Breast epithelium (tissue), 3 donors: ENCODE measurements around the gene PNKP.

Experiments used
- CTCF ChIP-seq, 3 donors: fragments of 450-650 bp; IDR thresholded peaks; one replicate each; pipeline ENCODE4 v1.5.1; 2016 to 2017; ENCODE audit warnings: antibody characterized with exemption in 3 of 3, mild to moderate bottlenecking in 3 of 3, moderate library complexity in 3 of 3
- POLR2A ChIP-seq: fragments of 450-650 bp; IDR thresholded peaks from one replicate; pipeline ENCODE4 v1.6.1; 2016; ENCODE audit warnings: antibody characterized with exemption, mild to moderate bottlenecking, moderate library complexity

- TF ChIP-seq CTCF (IDR thresholded peaks at IDR 0.05) (no peak), POLR2A (no peak)
Measured at GRCh38 chr19:49887037-49887664, 19.8 kb upstream of the PNKP start.
